OCI-LY3 (cell line): ENCODE data around the gene SCGB1C1.
"Not testable (repeated sequence)": the region's sequence is repeated elsewhere in the genome, so short reads cannot be mapped to it uniquely, and the experiment has no call there.

ENCODE experiments used
- H2AFZ ChIP-seq: fragments of 200-600, 300-600 bp; shearing (Covaris generic); 2 replicates; pipeline ENCODE4 v1.6.0; 2014; ENCODE audit warnings: antibody characterized with exemption, low read depth, low read length
- H3K27ac ChIP-seq: fragments of 200-600, 300-600 bp; sonication (generic); 2 replicates; pipeline ENCODE4 v1.5.1; 2014; ENCODE audit warnings: mild to moderate bottlenecking, low read length, moderate library complexity, mixed read lengths
- H3K27me3 ChIP-seq: fragments of 200-600, 300-600 bp; sonication (generic); 2 replicates; pipeline ENCODE4 v1.6.1; 2014; ENCODE audit warnings: low read depth, low read length, mixed read lengths
- H3K36me3 ChIP-seq: fragments of 200-600, 300-600 bp; sonication (generic); replicated peaks from 2 replicates; pipeline ENCODE3; 2014; ENCODE audit warnings: low read depth, low read length, mixed read lengths
- H3K4me1 ChIP-seq: fragments of 300-600, 200-600 bp; sonication (generic); 2 replicates; pipeline ENCODE4 v1.6.1; 2014; ENCODE audit warnings: low read length, mixed read lengths
- H3K4me2 ChIP-seq: fragments of 200-600, 300-600 bp; sonication (generic); 2 replicates; pipeline ENCODE4 v1.6.1; 2014; ENCODE audit warnings: low read length, mixed read lengths
- H3K4me3 ChIP-seq: fragments of 300-600, 200-600 bp; sonication (generic); 2 replicates; pipeline ENCODE4 v1.5.1; 2014; ENCODE audit warnings: antibody characterized with exemption, mild to moderate bottlenecking, low read length, moderate library complexity
- H3K79me2 ChIP-seq: fragments of 300-600, 200-600 bp; shearing (Covaris generic); 2 replicates; pipeline ENCODE4 v1.6.1; 2014; ENCODE audit warnings: mild to moderate bottlenecking, low read length, mixed read lengths
- H3K9ac ChIP-seq: fragments of 300-600, 200-600 bp; shearing (Covaris generic); 2 replicates; pipeline ENCODE4 v1.6.0; 2014; ENCODE audit warnings: mild to moderate bottlenecking, low read length, moderate library complexity
- H3K9me3 ChIP-seq: fragments of 200-600, 300-600 bp; shearing (Covaris generic); 2 replicates; pipeline ENCODE4 v1.6.1; 2014; ENCODE audit warnings: low read length, mixed read lengths; ENCODE audit not compliant: insufficient read depth
- H4K20me1 ChIP-seq: fragments of 200-600, 300-600 bp; sonication (generic); 2 replicates; pipeline ENCODE4 v1.6.1; 2016; ENCODE audit warnings: low read length, mixed read lengths; ENCODE audit not compliant: insufficient read depth
- EZH2phosphoT487 ChIP-seq: fragments of 200-600 bp; shearing (Covaris generic); IDR thresholded peaks from 2 replicates; pipeline ENCODE4 v1.6.1; 2018; ENCODE audit warnings: antibody characterized with exemption, mixed run types, low read depth
- TF ChIP-seq, protein P1 (sequence below): fragments of 200-600, 300-600 bp; sonication (generic); IDR thresholded peaks from 2 replicates; pipeline ENCODE4 v1.5.1; 2014; ENCODE audit warnings: antibody characterized with exemption, low read length, low read depth

SCGB1C1 gene

GRCh38 chr11:191490-192478, 1.1 kb upstream of the SCGB1C1 start:
- not testable (repeated sequence) for H3K27me3 ChIP-seq, H3K36me3 ChIP-seq, H3K79me2 ChIP-seq, H3K9ac ChIP-seq, H3K4me1 ChIP-seq, H3K27ac ChIP-seq, H3K9me3 ChIP-seq, H4K20me1 ChIP-seq, H3K4me2 ChIP-seq, H2AFZ ChIP-seq, H3K4me3 ChIP-seq
- TF ChIP-seq, protein P1, sequence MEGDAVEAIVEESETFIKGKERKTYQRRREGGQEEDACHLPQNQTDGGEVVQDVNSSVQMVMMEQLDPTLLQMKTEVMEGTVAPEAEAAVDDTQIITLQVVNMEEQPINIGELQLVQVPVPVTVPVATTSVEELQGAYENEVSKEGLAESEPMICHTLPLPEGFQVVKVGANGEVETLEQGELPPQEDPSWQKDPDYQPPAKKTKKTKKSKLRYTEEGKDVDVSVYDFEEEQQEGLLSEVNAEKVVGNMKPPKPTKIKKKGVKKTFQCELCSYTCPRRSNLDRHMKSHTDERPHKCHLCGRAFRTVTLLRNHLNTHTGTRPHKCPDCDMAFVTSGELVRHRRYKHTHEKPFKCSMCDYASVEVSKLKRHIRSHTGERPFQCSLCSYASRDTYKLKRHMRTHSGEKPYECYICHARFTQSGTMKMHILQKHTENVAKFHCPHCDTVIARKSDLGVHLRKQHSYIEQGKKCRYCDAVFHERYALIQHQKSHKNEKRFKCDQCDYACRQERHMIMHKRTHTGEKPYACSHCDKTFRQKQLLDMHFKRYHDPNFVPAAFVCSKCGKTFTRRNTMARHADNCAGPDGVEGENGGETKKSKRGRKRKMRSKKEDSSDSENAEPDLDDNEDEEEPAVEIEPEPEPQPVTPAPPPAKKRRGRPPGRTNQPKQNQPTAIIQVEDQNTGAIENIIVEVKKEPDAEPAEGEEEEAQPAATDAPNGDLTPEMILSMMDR = peak; percentile 17; the same call in 1 of the 2 replicates

GRCh38 chr11:193481-193880, 603 bp downstream of the SCGB1C1 start:
- not testable (repeated sequence) for H3K9me3 ChIP-seq, H3K27ac ChIP-seq, H3K9ac ChIP-seq, H2AFZ ChIP-seq, H3K79me2 ChIP-seq, H3K36me3 ChIP-seq, H3K27me3 ChIP-seq, H3K4me2 ChIP-seq, H3K4me3 ChIP-seq, H3K4me1 ChIP-seq, H4K20me1 ChIP-seq

- H3K4me2 ChIP-seq = no peak overlapping the region
- no peaks in the 10 kb centered on the region for H3K9me3 ChIP-seq
- H3K4me1 ChIP-seq = no peaks in the 10 kb centered on the region
- H3K27me3 ChIP-seq = no peaks in the 10 kb centered on the region
- H3K9ac ChIP-seq = no peak overlapping the region
- peaks cover 3% of the 10 kb centered on the region for H3K36me3 ChIP-seq
- no peak overlapping the region for H3K27ac ChIP-seq
- no peaks in the 10 kb centered on the region for H3K79me2 ChIP-seq
- no peak overlapping the region for H2AFZ ChIP-seq
- H4K20me1 ChIP-seq = no peaks in the 10 kb centered on the region
- no peak overlapping the region for H3K4me3 ChIP-seq
- TF ChIP-seq EZH2phosphoT487 = no peak
- TF ChIP-seq, protein P1 = no peak
Measured at GRCh38 chr11:196786-197731, 4.2 kb downstream of the SCGB1C1 start.

GRCh38 chr11:197741-198235, 4.9 kb downstream of the SCGB1C1 start:
- Histone ChIP-seq H3K9ac (no peak overlapping the region), H3K4me1 (no peaks in the 10 kb centered on the region)
- TF ChIP-seq EZH2phosphoT487 = no peak
- TF ChIP-seq, protein P1 = no peak

More at GRCh38 chr11:197741-198235, 4.9 kb downstream of the SCGB1C1 start:
- Histone ChIP-seq H3K27me3 (no peaks in the 10 kb centered on the region), H3K79me2 (no peaks in the 10 kb centered on the region), H3K4me2 (no peak overlapping the region), H3K27ac (no peak overlapping the region), H3K9me3 (no peaks in the 10 kb centered on the region), H3K4me3 (no peak overlapping the region), H2AFZ (no peak overlapping the region), H3K36me3 (peaks cover 3% of the 10 kb centered on the region), H4K20me1 (no peaks in the 10 kb centered on the region)
